Skin epidermis (tissue), 12 donors: ENCODE results near the gene PIEZO2.

Experiments
- H3K27ac ChIP-seq, 21 experiments: fragments of 200-600 bp; sonication (generic) in 11 of 21; one replicate each; pipeline ENCODE4 v1.5.0; 2020; ENCODE audit warnings: mild to moderate bottlenecking in 3 of 21, inconsistent platforms in 2 of 21, moderate library complexity in 2 of 21
- H3K4me3 ChIP-seq, 7 experiments: fragments of 200-600 bp; sonication (generic) in 2 of 7; one replicate each; pipeline ENCODE4 v1.5.0; 2020; ENCODE audit warnings: inconsistent platforms in 2 of 7, mild to moderate bottlenecking in 2 of 7, moderate library complexity in 1 of 7

The PIEZO2 gene

DNA sequence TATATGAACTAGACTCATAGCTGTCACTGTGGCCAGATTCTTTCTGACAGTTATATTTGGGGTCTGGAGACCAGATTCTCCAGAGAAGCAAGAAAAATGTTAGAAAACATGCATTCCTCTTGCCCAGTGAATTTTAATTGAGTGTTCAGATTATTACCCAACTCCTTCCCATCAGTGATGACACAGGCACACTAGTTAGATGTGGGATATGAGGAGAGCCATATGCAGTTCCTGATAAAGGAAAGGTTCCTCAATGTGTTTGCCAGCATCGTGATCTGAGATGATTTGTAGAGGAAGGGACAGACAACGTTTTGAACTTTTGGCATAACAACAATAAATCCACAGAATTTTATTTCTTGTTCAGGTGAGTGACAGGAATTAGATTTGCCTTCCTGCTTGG is 308.6 kb downstream of the PIEZO2 start:
- H3K4me3 ChIP-seq: no peak overlapping the region
- no peak overlapping the region for H3K27ac ChIP-seq

DNA sequence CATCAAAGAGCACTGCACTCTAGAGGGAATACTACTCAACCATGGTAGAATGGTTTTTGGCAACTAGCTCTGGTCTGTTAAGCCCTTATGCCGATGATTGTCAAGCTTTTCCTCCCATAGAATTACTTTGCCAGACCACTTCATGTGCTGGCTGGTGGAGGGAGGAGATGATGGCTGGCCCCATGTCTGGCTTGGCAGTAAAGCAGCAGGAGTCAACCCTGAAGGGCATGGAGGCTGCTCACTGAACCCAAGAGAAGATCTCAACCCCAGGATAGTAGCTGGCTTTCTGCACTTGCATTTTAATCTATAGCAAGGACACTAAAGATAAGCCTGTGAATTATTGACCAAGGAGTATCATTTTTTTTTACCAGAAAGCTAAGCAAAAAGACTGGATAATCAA is 309.9 kb downstream of the PIEZO2 start:
- Histone ChIP-seq H3K4me3 (no peak overlapping the region), H3K27ac (no peak overlapping the region)

DNA sequence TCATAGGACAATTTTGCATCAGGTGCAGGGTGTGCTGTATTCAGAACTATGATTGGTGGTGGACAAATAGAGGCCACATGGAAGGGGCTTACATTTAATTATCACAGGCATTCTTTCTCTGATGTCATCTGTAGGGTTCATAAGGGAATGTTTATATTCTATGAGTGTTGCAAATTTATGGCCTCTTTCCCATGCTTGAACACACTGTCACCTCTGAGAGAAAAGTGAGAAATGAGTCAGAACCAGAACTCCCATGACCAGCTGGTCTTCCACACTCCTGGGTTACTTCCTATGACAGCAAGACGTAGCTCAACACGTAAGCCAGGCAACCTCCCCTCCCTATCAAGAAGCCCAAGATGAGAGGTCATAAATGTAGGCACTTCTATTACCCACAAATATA is 310.8 kb downstream of the PIEZO2 start:
- Histone ChIP-seq H3K4me3 (no peak overlapping the region), H3K27ac (no peak overlapping the region)

DNA sequence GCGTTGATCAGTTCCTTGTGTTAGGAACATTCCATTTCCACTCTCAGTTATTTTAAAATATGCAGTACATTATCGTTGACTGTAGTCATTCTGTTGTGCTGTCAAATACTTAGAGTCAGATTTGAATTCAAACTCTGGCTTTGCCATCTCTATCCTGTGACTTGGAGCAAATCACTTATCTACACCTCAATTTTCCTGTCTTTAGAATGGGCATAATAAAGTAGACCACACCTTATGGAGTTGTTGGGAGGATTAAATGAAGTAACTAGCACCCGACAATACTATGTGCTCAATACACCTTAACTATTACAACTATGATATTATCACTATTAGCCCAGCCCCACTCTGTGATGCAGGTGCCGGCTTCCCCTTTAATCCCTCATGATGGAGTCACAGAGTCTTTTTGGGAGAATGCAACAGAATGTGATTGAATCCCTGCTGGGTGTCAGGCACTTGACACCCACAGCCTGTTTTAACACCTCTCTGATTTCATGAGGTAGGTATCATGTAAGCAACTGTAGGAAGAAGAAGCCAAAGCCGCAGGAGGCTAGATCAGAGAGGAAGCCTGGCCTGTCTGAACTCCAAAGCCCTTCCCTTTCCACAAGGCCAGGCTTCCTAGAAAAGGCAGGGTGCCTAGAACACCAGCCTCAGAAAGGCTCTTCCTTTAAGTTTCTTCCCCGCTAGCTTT is 315.1 kb downstream of the PIEZO2 start:
- Histone ChIP-seq H3K27ac (no peak overlapping the region), H3K4me3 (no peak overlapping the region)

DNA sequence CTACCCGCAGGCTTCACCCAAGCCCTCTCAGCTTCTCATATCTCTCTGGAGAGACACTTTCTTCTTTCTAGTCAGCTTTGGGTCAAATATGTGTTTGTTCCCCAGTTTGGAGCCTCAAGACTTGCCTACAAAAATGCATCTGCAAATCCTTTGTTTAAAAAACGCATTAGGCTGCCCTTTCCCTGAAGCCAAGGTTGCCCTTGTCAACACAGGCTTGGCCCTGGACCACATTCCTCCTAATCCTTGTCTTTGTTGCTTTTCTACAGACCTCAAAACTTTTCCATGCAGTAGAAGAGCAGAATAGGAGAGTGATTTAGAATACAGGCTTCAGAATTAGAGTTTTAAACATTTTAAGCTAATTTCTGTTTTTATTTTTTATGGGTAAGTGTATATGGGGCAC is 315.7 kb downstream of the PIEZO2 start:
- no peak overlapping the region for H3K27ac ChIP-seq
- H3K4me3 ChIP-seq: no peak overlapping the region

DNA sequence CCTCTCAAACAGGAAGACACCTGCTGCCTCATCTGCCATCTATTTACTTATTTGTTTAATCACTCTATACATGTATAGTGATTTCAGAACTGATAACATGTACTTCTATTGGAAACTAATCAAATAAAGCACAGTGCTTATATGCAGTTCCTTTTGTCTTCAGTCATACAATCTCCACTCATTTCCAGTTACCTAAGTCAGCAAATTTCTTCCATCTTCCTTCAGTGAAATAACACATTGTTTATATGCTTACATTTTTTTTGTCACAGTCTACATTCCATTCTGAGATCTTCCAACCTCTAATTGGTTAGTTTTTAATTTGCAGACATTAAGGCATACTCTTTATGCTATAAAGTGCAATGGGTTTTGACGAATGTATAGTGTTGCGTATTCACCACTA is 323.0 kb downstream of the PIEZO2 start:
- no peak overlapping the region for H3K27ac ChIP-seq
- no peak overlapping the region for H3K4me3 ChIP-seq

DNA sequence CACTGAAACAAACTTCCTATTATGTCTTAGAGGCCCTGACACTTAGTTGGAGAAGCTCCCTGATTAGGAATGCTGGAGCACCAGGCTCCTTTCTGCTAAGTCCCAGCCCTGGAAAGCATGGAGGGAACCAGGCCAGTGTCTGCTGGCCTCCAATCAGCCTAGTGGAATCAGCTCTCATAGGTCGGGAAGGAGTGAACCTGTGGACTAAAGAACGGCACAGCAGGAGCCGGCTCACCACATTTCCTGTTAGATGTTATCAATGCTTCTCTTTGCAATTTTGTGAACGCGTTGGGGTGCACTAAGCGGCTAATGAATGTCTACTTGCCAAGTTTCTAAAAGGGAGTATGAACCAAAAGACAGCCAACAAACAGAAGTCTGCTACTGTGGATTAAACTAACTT is 326.9 kb downstream of the PIEZO2 start:
- Histone ChIP-seq H3K27ac (no peak overlapping the region), H3K4me3 (no peak overlapping the region)

DNA sequence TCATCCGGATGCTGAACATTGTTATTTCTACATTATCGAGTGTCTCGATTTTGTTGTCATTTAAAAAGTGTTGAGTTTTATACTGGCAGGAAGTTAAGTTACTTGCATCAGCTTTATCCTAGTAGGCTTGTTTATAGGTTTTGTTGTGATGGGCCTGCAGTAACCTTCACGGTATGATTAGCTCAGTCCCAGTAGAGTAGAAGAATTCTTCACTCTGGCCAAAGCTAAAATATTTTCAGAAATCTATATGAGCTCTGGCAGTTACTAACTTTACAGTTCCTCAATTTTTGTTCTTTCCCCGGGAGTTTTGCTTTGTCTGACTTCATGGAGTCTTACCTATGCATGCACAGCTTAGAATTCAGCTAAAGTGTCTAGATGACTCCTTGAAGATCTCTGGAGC is 328.7 kb downstream of the PIEZO2 start:
- no peak overlapping the region for H3K27ac ChIP-seq

DNA sequence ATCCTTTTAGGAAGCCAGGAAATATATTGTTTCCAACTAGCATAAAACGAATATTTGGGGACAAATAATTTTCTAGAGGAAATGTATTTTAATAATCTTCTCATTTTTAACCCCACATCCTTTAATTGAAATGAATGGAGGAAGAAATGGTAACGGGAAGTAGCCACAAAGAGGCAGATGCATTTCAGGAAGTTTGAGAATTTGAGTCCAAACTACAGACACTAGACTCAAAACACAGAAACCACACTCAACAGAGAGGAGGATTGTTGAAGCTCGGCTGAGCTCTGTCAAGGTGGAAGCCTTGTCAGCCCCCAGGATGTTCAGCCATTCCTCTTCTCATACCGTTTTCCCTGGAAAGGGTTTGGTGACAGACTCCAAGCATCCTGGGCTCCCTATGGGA is 335.0 kb downstream of the PIEZO2 start:
- no peak overlapping the region for H3K27ac ChIP-seq
- H3K4me3 ChIP-seq: no peak overlapping the region

More for the DNA sequence above, 328.7 kb downstream of the PIEZO2 start:
- H3K4me3 ChIP-seq: no peak overlapping the region

DNA sequence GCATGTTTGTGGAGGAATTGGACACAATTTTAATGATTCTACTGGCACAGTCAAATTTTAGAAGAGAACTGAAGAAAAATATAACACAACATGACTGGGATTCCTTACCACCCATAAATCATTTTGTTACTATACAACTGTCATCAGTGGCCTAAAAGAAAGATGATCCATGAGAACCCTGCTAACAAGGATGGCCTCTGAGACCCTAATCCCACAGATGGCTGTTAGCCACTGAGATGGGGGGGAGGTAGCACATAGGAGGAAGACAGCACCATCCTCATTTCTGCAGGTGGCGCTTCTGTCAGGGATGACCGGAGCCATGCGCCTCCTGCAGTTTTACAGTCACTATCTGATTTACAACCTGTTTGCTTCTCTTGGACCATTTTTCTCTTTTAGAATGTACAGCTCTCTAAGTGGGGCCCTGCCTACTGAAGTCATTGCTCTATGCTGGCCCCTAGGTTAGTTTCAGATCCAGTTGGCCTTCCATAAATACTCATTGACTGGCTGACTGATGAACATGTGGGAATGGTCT is 343.7 kb downstream of the PIEZO2 start:
- no peak overlapping the region for H3K4me3 ChIP-seq
- no peak overlapping the region for H3K27ac ChIP-seq

DNA sequence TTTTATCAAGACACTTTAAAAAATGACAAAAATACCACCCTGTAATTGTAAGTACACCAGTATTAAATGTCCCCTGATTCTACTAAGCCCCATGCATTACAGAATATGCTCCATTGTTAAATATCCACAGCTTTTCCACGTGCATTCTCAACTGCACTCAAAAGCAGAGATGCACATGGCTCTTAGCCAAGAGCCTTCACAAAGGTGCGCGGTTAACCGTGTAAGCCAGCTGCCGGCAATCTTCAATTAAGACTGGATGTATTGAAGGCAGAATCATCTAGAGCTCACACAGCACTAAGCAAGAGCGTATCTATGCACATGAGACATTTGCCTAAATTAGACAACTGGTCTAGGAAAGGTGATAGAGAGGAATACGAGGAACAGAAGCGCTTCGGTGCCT is 345.2 kb downstream of the PIEZO2 start:
- Histone ChIP-seq H3K4me3 (no peak overlapping the region), H3K27ac (no peak overlapping the region)

DNA sequence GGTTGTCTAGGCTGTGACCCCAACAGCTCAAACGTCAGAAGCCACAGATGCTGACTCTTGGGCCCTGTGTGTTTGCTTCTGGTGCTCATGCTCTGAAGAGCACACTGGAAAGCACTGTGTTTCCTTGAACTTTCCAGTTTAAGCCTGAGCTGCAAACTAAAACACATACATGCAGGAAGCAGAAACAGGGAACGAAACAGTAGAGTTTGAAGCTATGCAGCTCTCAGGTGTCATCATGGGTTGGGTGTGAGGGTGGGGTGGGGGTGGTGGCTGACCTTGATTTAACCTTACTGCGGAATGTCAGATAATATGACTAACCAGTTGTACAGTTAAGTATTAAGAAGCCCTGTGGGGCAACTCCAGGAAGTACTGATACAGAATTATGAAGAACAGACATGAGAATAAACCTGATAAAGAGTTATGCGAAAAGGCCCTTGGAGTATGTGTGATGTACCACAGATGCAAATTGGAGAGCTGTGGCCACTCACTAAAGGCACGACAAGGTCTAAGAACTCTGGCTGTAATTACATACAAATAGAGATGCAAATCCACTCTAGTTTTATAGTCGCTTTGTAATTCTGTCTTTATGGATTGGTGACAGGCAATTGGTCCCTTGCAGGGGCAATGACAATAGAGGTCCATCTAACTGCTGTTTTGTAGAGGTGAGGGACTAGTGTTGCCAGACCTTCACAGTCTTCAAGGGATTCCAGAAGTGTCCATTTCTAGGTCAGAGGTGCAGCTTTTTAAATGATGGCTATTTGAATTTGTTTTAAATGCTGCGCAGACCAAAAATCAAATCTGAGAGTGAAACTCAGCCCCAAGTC is 350.4 kb downstream of the PIEZO2 start:
- no peak overlapping the region for H3K4me3 ChIP-seq

DNA sequence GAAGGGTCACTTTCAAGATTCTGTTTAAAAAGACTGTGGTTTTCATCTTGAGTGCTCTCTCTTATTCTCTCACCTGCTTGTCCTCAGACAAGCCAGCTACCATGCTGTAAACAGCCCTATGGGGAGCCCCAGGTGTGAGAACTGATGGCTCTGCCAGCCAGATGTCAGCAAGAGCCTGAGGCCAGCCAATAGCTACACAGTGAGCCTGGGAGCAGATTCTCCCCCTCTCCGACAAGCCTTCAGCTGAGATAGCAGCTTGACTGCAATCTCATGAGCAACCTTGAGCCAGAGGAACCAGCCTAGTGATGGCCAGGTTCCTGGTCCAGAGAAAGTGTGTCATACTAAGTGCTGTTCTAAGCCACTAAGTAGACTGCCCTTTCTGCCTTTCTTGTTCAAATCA is 351.5 kb downstream of the PIEZO2 start:
- no peak overlapping the region for H3K27ac ChIP-seq
- H3K4me3 ChIP-seq: no peak overlapping the region

More for the DNA sequence above, 350.4 kb downstream of the PIEZO2 start:
- no peak overlapping the region for H3K27ac ChIP-seq

DNA sequence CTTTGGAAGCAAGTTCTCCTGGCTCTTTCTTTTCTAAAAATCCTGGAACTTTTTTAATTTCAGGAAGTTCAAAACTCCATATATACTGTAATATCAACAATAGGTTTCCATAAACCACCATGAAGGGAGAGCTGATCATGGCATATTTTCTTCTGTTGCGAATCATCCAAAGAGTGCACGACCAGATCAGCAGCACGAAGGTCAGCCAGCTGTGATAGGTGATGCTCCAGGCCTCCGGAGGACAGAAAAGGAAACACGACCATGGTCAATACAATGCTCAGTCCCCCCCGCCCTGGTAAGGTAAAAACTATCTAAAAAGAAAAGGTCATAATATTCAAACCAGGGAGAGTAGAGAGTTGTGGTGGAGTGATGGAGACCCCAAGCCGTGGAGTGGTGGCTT is 354.6 kb downstream of the PIEZO2 start:
- no peak overlapping the region for H3K4me3 ChIP-seq

DNA sequence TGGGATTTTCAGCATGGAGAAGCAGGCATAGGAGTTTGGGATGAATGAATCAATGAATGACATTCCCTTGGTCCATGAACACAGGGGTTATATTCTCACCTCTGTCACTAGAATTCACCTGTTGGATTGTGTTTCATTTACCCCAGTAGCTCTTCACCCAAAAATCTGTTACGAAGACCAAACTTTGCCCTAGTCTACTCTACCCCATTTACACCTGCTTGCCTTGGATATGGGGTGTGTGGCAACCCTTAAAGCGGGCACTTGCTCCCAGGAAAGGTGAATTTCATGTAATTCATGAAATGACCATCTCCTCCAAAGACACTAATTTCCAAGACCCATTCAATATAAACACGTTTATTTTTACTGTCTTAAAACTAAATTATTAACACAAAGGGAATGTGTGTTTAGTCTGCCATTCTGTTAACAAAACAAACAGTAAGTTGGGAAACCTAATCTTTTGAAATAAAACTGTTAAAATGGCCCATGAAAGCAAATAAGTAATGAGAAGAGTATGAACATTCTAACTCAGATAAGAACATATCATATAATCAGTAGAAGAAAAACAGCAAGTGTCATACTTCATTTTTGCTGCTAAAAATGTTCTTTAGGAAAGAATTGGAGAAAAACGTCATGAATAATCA is 355.5 kb downstream of the PIEZO2 start:
- no peak overlapping the region for H3K4me3 ChIP-seq

More for the DNA sequence above, 354.6 kb downstream of the PIEZO2 start:
- H3K27ac ChIP-seq: no peak overlapping the region

DNA sequence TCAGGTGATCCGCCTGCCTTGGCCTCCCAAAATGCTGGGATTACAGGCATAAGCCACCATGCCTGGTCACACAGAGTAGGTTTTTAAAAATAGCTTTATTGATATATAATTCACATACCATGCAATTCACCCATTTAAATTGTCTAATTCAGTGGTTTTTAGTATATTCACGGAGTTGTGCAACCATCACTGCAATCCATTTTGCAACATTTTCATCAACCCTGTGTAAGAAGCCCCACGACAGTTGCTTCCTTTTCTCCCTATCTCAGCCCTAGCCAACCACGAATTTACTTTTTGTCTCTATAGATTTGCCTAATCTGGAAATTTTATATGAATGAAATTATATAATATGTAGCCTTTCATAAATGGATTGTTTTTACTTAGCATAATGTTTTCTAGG is 357.2 kb downstream of the PIEZO2 start:
- no peak overlapping the region for H3K27ac ChIP-seq
- H3K4me3 ChIP-seq: no peak overlapping the region

More for the DNA sequence above, 355.5 kb downstream of the PIEZO2 start:
- H3K27ac ChIP-seq: no peak overlapping the region

DNA sequence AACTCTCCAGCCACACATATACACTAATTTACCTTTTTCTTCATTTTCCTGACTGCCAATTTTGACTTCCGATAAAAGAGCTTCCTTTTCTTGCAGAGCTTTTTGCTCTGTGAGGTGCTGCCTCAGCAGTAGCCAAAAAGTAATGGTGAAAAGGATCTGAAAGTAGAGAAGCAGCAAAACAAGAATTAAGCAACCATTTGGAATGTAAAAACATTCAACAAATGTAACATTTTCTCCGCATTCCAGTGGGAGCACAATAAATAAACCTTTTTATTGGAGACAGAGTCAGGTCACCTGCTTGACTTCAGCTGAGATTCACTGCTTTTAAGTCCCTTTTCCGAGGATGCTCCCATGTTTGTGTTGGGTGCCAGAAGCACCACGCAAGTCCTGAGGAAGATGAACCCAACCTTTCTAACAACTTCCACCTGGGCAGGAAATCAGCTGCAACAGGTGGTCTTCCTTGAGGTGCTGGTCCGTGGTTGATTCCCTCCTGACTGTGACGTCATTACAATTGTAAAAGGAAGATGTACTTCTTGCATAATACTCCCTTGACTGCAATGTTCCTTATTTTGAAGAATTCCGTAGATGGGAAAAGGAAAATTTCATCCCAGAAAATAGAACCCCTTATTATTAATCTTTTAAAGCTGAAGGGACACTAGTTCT is 358.1 kb downstream of the PIEZO2 start:
- H3K4me3 ChIP-seq: no peak overlapping the region
- H3K27ac ChIP-seq: no peak overlapping the region

DNA sequence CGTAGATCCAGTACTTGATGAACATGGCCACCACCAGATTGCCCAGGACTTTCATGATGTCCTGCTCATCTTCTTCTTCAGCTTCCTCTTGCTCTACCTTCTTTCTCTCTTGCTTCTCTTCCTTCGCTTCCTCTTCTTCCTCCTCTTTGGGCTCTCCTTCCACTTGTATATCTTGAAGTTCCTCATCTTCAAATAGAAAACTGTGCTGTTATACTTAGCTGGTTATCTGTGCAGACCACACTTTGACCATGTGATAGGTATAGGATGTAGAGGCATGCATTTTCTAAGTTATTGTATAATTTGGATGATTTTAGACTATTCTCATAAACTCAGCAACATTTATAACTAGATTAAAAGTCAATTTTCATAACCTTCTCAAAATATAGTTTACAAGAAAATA is 360.2 kb downstream of the PIEZO2 start:
- no peak overlapping the region for H3K27ac ChIP-seq
- no peak overlapping the region for H3K4me3 ChIP-seq

DNA sequence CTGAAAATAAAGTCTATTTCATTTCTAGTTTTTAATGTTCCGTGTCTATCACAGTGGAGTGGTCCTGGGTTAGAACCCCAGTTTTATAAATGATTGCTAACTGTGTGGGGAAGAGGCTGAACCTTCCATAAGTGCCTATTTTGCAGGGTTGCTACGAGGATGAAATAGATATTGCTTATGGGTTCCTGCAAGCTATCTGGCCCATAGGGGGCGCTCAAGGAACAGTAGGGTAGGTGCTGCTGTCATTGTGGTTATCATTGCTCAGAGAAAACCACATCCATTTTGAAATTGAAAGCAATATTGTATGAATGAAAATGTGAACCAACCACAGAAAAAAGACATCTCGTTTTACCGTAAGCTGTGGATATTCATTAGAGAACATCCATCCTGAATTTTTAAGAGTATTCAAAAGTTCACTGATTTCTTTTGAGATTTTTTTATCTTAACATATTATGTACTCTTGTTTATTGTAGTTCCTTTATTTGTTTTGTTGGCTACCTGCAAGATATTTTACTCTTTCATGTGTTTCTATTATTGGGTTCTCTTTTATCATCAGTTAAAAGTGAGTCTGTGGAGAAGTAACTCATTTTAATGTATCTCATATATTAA is 362.0 kb downstream of the PIEZO2 start:
- H3K4me3 ChIP-seq: no peak overlapping the region
- H3K27ac ChIP-seq: no peak overlapping the region

DNA sequence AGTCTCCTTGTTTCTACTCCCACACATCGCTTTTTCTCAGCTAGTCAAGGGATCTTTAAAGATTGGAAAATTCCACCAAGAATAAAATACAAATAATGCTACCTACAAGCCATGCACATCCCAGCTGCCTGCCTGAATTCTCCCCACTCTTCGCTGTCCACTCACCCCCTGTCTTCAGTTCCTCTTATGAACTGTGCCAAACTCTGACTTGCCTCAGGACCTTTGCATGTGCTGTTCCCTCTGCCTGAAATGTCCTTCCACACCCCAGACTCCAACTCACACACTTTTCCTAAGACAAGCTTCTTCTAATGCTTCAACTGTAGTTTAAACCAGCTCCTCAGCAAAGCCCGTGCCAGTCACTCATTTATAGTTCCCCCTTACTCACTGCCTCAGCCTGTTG is 363.6 kb downstream of the PIEZO2 start:
- Histone ChIP-seq H3K4me3 (no peak overlapping the region), H3K27ac (no peak overlapping the region)
